Hematopoietic multipotent progenitor cell treated with erythropoietin and hydrocortisone succinate and interleukin-3 and kit ligand, for 17 days (in vitro differentiated cells): ENCODE results near the gene KSR1.

Source experiments
- DNase-seq: peaks from one replicate; pipeline ENCODE4 v3.0.0-alpha.2; 2015; ENCODE audit warnings: low spot score

Gene KSR1

GRCh38 chr17:27514595-27515413, 58.6 kb downstream of the KSR1 start:
- no peak for DNase-seq

GRCh38 chr17:27518048-27518447, 61.8 kb downstream of the KSR1 start:
- no peak for DNase-seq

GRCh38 chr17:27518545-27519521, 62.6 kb downstream of the KSR1 start:
- no peak for DNase-seq

- no peak for DNase-seq
Measured at GRCh38 chr17:27519550-27519949, 63.3 kb downstream of the KSR1 start.

- DNase-seq = no peak
Measured at GRCh38 chr17:27520491-27521185, 64.4 kb downstream of the KSR1 start.

GRCh38 chr17:27521281-27522027, 65.2 kb downstream of the KSR1 start:
- no peak for DNase-seq

GRCh38 chr17:27522028-27522635, 65.9 kb downstream of the KSR1 start:
- DNase-seq = no peak

GRCh38 chr17:27523712-27524111, 67.5 kb downstream of the KSR1 start:
- no peak for DNase-seq

GRCh38 chr17:27524594-27524993, 68.3 kb downstream of the KSR1 start:
- DNase-seq = no peak

GRCh38 chr17:27525316-27525715, 69.1 kb downstream of the KSR1 start:
- no peak for DNase-seq

- DNase-seq = no peak
Measured at GRCh38 chr17:27525836-27526603, 69.8 kb downstream of the KSR1 start.

GRCh38 chr17:27526604-27527002, 70.4 kb downstream of the KSR1 start:
- peak; percentile 19 for DNase-seq

GRCh38 chr17:27529230-27529796, 73.1 kb downstream of the KSR1 start:
- DNase-seq = peak; percentile 55

GRCh38 chr17:27530764-27531391, 74.6 kb downstream of the KSR1 start:
- DNase-seq = no peak

GRCh38 chr17:27531469-27531961, 75.3 kb downstream of the KSR1 start:
- no peak for DNase-seq

- DNase-seq = no peak
Measured at GRCh38 chr17:27532269-27533263, 76.3 kb downstream of the KSR1 start.

GRCh38 chr17:27533874-27534815, 77.9 kb downstream of the KSR1 start:
- DNase-seq = no peak
